Measurements from ENCODE around the gene PDK1.

- no peak for TF ChIP-seq CTCF (conservative IDR thresholded peaks at IDR 0.05; ENCODE audit: low read depth in 2 of 2)
- no peak for TF ChIP-seq EZH2 (IDR thresholded peaks at IDR 0.05; ENCODE audit: low read depth, unreplicated experiment)
- no peak for TF ChIP-seq ZNF331 (CRISPR knock-in tag; IDR thresholded peaks at IDR 0.05; ENCODE audit: low read depth)
- TF ChIP-seq POLR2AphosphoS5 (IDR thresholded peaks at IDR 0.05; ENCODE audit: low read depth) = no peak
- TF ChIP-seq JUNB (IDR thresholded peaks at IDR 0.05; ENCODE audit: unreplicated experiment) = no peak
- TF ChIP-seq CREB1 (CRISPR knock-in tag; IDR thresholded peaks at IDR 0.05; ENCODE audit: low read depth) = no peak
- no peak for TF ChIP-seq ETS1 (IDR thresholded peaks at IDR 0.05)
- no peak for TF ChIP-seq REST (IDR thresholded peaks at IDR 0.05; ENCODE audit: unreplicated experiment)
Observed at GRCh38 chr2:172647439-172647838, 91.5 kb downstream of the PDK1 start.
